ENCODE measurements around the gene C9orf43. TPM values are rescaled to one million over a fixed set of nuclear protein-coding genes. Genes with fewer than 3 reads are reported as not detected.

C9orf43 gene
- total RNA-seq, 2 experiments from 2014 or later: 1.8 to 2.9 TPM

- DNase-seq (ENCODE audit: low spot score): no peak
- Histone ChIP-seq H3K79me2 (ENCODE audit: insufficient read depth, low read depth, low read length) (no peaks in the 10 kb centered on the region), H3K4me2 (ENCODE audit: low read length) (no peak overlapping the region), H3K4me1 (ENCODE audit: insufficient read depth, low read length, poor library complexity, severe bottlenecking) (no peaks in the 10 kb centered on the region), H3K9me3 (ENCODE audit: low read length) (no peaks in the 10 kb centered on the region), H3K27ac (ENCODE audit: low read depth, low read length, poor library complexity, severe bottlenecking) (no peak overlapping the region), H3K36me3 (ENCODE audit: insufficient read depth, low read length) (no peaks in the 10 kb centered on the region), H2AFZ (ENCODE audit: low read length) (no peak overlapping the region), H4K20me1 (ENCODE audit: insufficient read depth, low read length) (no peaks in the 10 kb centered on the region), H3K4me3 (ENCODE audit: low read depth, low read length, poor library complexity, severe bottlenecking) (no peak overlapping the region), H3K9me2 (ENCODE audit: insufficient read depth, low read length) (no peaks in the 10 kb centered on the region)
- intact Hi-C loops (cut with micrococcal nuclease; ENCODE audit: unreplicated experiment): no loop called here
- ChIA-PET POLR2A (interaction anchor here (0.7 to 1.7 kb wide), 2 partner anchors 43 to 106 kb away, joined by 3 to 5 read pairs; no protein-coding TSS in a partner anchor), CTCF (ENCODE audit: unreplicated experiment) (no interaction called here)
- TF ChIP-seq EZH2phosphoT487 (IDR thresholded peaks at IDR 0.05; ENCODE audit: borderline replicate concordance, low read depth, low read length) (no peak), CTCF (conservative IDR thresholded peaks at IDR 0.05; ENCODE audit: low read length) (no peak)
- BruUV-seq (replicated peaks): no TSS peak
Observed at GRCh38 chr9:113477058-113477457, 66.5 kb downstream of the C9orf43 start.

GRCh38 chr9:113477661-113478060 lies 67.1 kb downstream of the C9orf43 start:
- intact Hi-C loops (cut with micrococcal nuclease; ENCODE audit: unreplicated experiment): no loop called here
- ChIA-PET POLR2A (interaction anchor here (0.7 to 1.7 kb wide), 2 partner anchors 42 to 105 kb away, joined by 3 to 5 read pairs; no protein-coding TSS in a partner anchor), CTCF (ENCODE audit: unreplicated experiment) (no interaction called here)
- TF ChIP-seq CTCF (conservative IDR thresholded peaks at IDR 0.05; ENCODE audit: low read length): no peak
- TF ChIP-seq EZH2phosphoT487 (IDR thresholded peaks at IDR 0.05; ENCODE audit: borderline replicate concordance, low read depth, low read length): no peak
- DNase-seq (ENCODE audit: low spot score): no peak
- Histone ChIP-seq H4K20me1 (ENCODE audit: insufficient read depth, low read length) (no peaks in the 10 kb centered on the region), H3K4me3 (ENCODE audit: low read depth, low read length, poor library complexity, severe bottlenecking) (no peak overlapping the region), H3K9me3 (ENCODE audit: low read length) (no peaks in the 10 kb centered on the region), H3K79me2 (ENCODE audit: insufficient read depth, low read depth, low read length) (no peaks in the 10 kb centered on the region), H3K4me2 (ENCODE audit: low read length) (no peak overlapping the region), H3K27ac (ENCODE audit: low read depth, low read length, poor library complexity, severe bottlenecking) (no peak overlapping the region), H2AFZ (ENCODE audit: low read length) (no peak overlapping the region), H3K4me1 (ENCODE audit: insufficient read depth, low read length, poor library complexity, severe bottlenecking) (no peaks in the 10 kb centered on the region), H3K36me3 (ENCODE audit: insufficient read depth, low read length) (no peaks in the 10 kb centered on the region), H3K9me2 (ENCODE audit: insufficient read depth, low read length) (no peaks in the 10 kb centered on the region)
- no TSS peak for BruUV-seq (replicated peaks)

- no peak for TF ChIP-seq EZH2phosphoT487 (IDR thresholded peaks at IDR 0.05; ENCODE audit: borderline replicate concordance, low read depth, low read length)
- no peak for TF ChIP-seq CTCF (conservative IDR thresholded peaks at IDR 0.05; ENCODE audit: low read length)
- H3K36me3 ChIP-seq (ENCODE audit: insufficient read depth, low read length): no peaks in the 10 kb centered on the region
- no peak overlapping the region for H3K4me2 ChIP-seq (ENCODE audit: low read length)
- H3K27ac ChIP-seq (ENCODE audit: low read depth, low read length, poor library complexity, severe bottlenecking): no peak overlapping the region
- no peaks in the 10 kb centered on the region for H3K4me1 ChIP-seq (ENCODE audit: insufficient read depth, low read length, poor library complexity, severe bottlenecking)
- no peak for DNase-seq (ENCODE audit: low spot score)
- no peak overlapping the region for H2AFZ ChIP-seq (ENCODE audit: low read length)
- ChIA-PET CTCF (ENCODE audit: unreplicated experiment) (no interaction called here), POLR2A (interaction anchor here (1.8 kb wide), 1 partner anchor 16 kb away, joined by 5 read pairs; no protein-coding TSS in a partner anchor)
- H3K9me3 ChIP-seq (ENCODE audit: low read length): no peaks in the 10 kb centered on the region
- intact Hi-C loops (cut with micrococcal nuclease; ENCODE audit: unreplicated experiment): no loop called here
- no peaks in the 10 kb centered on the region for H4K20me1 ChIP-seq (ENCODE audit: insufficient read depth, low read length)
- no peaks in the 10 kb centered on the region for H3K79me2 ChIP-seq (ENCODE audit: insufficient read depth, low read depth, low read length)
- BruUV-seq (replicated peaks): no TSS peak
- H3K9me2 ChIP-seq (ENCODE audit: insufficient read depth, low read length): no peaks in the 10 kb centered on the region
- H3K4me3 ChIP-seq (ENCODE audit: low read depth, low read length, poor library complexity, severe bottlenecking): no peak overlapping the region
Observed at GRCh38 chr9:113479174-113479621, 68.7 kb downstream of the C9orf43 start.

Measured in OCI-LY7 (cell line).